ENCODE results near the gene MESP2. TPM values are rescaled to one million over a fixed set of nuclear protein-coding genes. Genes with fewer than 3 reads are reported as not detected.

MESP2 gene
- total RNA-seq, 2 experiments from 2014 or later = not detected

DNA sequence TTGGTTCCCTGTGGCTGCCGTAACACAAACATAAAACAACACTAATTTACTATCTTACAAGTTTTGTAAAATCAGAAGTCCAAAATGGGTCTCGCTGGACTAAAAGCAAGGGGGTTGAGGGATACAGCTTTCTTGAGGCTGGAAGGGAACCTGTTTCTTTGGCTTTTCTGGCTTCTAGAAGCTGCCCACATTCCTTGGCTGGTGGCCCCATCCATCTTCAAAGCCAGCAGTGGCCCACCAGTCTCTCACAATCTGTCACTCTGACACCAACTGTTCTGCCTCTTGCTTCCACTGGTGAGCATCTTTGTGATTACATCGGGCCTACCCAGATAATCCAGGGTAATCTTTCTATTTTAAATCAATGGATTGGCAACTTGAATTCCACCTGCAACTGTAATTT lies 39.6 kb downstream of the MESP2 start:
- BruUV-seq (replicated peaks) = no TSS peak
- Histone ChIP-seq H3K36me3 (ENCODE audit: insufficient read depth, low read length) (no peaks in the 10 kb centered on the region), H3K4me1 (ENCODE audit: insufficient read depth, low read length, poor library complexity, severe bottlenecking) (no peaks in the 10 kb centered on the region), H3K79me2 (ENCODE audit: insufficient read depth, low read depth, low read length) (no peaks in the 10 kb centered on the region), H3K4me2 (ENCODE audit: low read length) (no peak overlapping the region), H3K9me3 (ENCODE audit: low read length) (no peaks in the 10 kb centered on the region), H3K4me3 (ENCODE audit: low read depth, low read length, poor library complexity, severe bottlenecking) (no peak overlapping the region), H3K27ac (ENCODE audit: low read depth, low read length, poor library complexity, severe bottlenecking) (no peak overlapping the region), H2AFZ (ENCODE audit: low read length) (no peak overlapping the region), H4K20me1 (ENCODE audit: insufficient read depth, low read length) (no peaks in the 10 kb centered on the region), H3K9me2 (ENCODE audit: insufficient read depth, low read length) (no peaks in the 10 kb centered on the region)
- TF ChIP-seq CTCF (conservative IDR thresholded peaks at IDR 0.05; ENCODE audit: low read length) = no peak
- no peak for TF ChIP-seq EZH2phosphoT487 (IDR thresholded peaks at IDR 0.05; ENCODE audit: borderline replicate concordance, low read depth, low read length)
- CTCF ChIA-PET (ENCODE audit: unreplicated experiment) = no interaction called here
- no peak for DNase-seq (ENCODE audit: low spot score)
- POLR2A ChIA-PET = interaction anchor here (0.7 kb wide), 1 partner anchor 17 kb away, joined by 3 read pairs; no protein-coding TSS in a partner anchor
- intact Hi-C loops (cut with micrococcal nuclease; ENCODE audit: unreplicated experiment) = no loop called here

DNA sequence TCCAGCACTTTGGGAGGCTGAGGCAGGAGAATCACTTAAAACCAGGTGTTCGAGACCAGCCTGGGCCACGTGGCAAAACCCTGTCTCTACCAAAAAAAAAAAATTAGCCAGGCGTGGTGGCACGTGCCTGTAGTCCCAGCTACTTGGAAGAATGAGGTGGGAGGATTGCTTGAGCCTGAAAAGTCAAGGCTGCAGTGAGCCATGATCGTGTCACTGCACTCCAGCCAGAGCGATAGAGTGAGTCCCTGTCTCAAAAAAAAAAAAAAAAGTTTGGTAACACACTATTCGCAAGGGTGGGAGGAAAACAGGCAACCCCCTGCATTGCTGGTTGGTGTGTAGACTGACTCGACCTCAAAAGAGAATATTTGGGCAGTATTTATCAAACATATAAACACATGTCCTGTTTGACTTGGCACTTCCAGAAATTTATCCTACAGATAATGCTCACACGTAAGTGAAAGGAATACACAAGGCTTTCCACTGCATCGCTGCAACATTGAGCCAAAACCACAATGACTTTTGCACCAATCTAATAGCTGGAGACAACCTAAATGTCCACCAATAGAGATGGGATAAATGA lies 41.7 kb downstream of the MESP2 start:
- no peak for DNase-seq (ENCODE audit: low spot score)
- BruUV-seq (replicated peaks) = no TSS peak
- POLR2A ChIA-PET = no interaction called here
- Histone ChIP-seq H3K4me2 (ENCODE audit: low read length) (no peak overlapping the region), H3K27ac (ENCODE audit: low read depth, low read length, poor library complexity, severe bottlenecking) (no peak overlapping the region), H3K9me3 (ENCODE audit: low read length) (no peaks in the 10 kb centered on the region), H3K4me1 (ENCODE audit: insufficient read depth, low read length, poor library complexity, severe bottlenecking) (no peaks in the 10 kb centered on the region), H3K79me2 (ENCODE audit: insufficient read depth, low read depth, low read length) (no peaks in the 10 kb centered on the region), H3K4me3 (ENCODE audit: low read depth, low read length, poor library complexity, severe bottlenecking) (no peak overlapping the region), H3K36me3 (ENCODE audit: insufficient read depth, low read length) (no peaks in the 10 kb centered on the region), H2AFZ (ENCODE audit: low read length) (no peak overlapping the region), H4K20me1 (ENCODE audit: insufficient read depth, low read length) (no peaks in the 10 kb centered on the region), H3K9me2 (ENCODE audit: insufficient read depth, low read length) (no peaks in the 10 kb centered on the region)
- CTCF ChIA-PET (ENCODE audit: unreplicated experiment) = no interaction called here
- intact Hi-C loops (cut with micrococcal nuclease; ENCODE audit: unreplicated experiment) = no loop called here
- no peak for TF ChIP-seq CTCF (conservative IDR thresholded peaks at IDR 0.05; ENCODE audit: low read length)
- no peak for TF ChIP-seq EZH2phosphoT487 (IDR thresholded peaks at IDR 0.05; ENCODE audit: borderline replicate concordance, low read depth, low read length)

GRCh38 chr15:89818287-89818686 lies 42.2 kb downstream of the MESP2 start:
- POLR2A ChIA-PET = no interaction called here

More at GRCh38 chr15:89818287-89818686, 42.2 kb downstream of the MESP2 start:
- Histone ChIP-seq H3K9me2 (ENCODE audit: insufficient read depth, low read length) (no peaks in the 10 kb centered on the region), H4K20me1 (ENCODE audit: insufficient read depth, low read length) (no peaks in the 10 kb centered on the region), H3K4me2 (ENCODE audit: low read length) (no peak overlapping the region), H3K9me3 (ENCODE audit: low read length) (no peaks in the 10 kb centered on the region), H3K36me3 (ENCODE audit: insufficient read depth, low read length) (no peaks in the 10 kb centered on the region), H3K4me3 (ENCODE audit: low read depth, low read length, poor library complexity, severe bottlenecking) (no peak overlapping the region), H3K79me2 (ENCODE audit: insufficient read depth, low read depth, low read length) (no peaks in the 10 kb centered on the region), H3K27ac (ENCODE audit: low read depth, low read length, poor library complexity, severe bottlenecking) (no peak overlapping the region), H3K4me1 (ENCODE audit: insufficient read depth, low read length, poor library complexity, severe bottlenecking) (no peaks in the 10 kb centered on the region), H2AFZ (ENCODE audit: low read length) (no peak overlapping the region)
- TF ChIP-seq CTCF (conservative IDR thresholded peaks at IDR 0.05; ENCODE audit: low read length) (no peak), EZH2phosphoT487 (IDR thresholded peaks at IDR 0.05; ENCODE audit: borderline replicate concordance, low read depth, low read length) (no peak)
- no TSS peak for BruUV-seq (replicated peaks)
- no peak for DNase-seq (ENCODE audit: low spot score)
- intact Hi-C loops (cut with micrococcal nuclease; ENCODE audit: unreplicated experiment) = no loop called here
- CTCF ChIA-PET (ENCODE audit: unreplicated experiment) = no interaction called here

Data from OCI-LY7 (cell line).